ENCODE results near the gene ABLIM2.

DNA sequence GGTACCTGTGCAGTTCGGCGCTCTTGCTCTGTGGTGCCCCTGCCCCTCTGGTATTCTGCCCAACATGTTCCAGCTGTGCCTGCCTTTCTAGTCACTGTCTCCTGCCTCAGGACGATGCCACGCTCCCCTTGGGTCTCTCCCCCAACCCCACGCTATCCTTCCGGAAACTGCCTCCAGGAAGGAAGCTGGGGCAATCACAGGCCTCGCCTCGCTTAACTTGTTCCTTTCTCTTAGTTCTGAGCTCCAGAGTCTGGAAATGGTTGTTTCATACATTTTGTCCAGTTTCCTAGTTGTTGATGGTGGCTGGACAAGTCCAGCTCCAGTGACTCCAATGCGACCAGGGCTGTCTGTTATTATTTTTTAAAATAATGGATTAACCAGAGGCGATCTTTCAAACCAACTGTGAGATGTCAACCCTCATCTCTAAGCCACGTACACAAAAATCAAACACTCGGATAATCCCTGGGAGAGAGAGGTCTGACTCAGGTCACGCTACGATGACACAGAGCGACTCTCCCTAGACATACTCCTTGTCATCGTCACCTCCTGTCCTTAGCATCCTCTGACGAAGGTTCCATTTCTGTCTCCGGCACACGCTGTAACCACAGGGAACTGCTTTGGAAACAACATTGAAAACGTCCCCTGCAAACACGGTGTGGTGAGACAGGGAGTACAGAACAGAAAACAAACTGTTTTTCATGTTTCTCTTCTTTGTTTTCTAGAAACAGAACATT, 62.5 kb downstream of the ABLIM2 start:
- TF ChIP-seq SMC3 (conservative IDR thresholded peaks at IDR 0.05; ENCODE audit: poor library complexity) (no peak), EZH2 (IDR thresholded peaks at IDR 0.05; ENCODE audit: borderline replicate concordance, insufficient read depth, low read length, poor library complexity, severe bottlenecking) (no peak)
- TF ChIP-seq, protein P1, sequence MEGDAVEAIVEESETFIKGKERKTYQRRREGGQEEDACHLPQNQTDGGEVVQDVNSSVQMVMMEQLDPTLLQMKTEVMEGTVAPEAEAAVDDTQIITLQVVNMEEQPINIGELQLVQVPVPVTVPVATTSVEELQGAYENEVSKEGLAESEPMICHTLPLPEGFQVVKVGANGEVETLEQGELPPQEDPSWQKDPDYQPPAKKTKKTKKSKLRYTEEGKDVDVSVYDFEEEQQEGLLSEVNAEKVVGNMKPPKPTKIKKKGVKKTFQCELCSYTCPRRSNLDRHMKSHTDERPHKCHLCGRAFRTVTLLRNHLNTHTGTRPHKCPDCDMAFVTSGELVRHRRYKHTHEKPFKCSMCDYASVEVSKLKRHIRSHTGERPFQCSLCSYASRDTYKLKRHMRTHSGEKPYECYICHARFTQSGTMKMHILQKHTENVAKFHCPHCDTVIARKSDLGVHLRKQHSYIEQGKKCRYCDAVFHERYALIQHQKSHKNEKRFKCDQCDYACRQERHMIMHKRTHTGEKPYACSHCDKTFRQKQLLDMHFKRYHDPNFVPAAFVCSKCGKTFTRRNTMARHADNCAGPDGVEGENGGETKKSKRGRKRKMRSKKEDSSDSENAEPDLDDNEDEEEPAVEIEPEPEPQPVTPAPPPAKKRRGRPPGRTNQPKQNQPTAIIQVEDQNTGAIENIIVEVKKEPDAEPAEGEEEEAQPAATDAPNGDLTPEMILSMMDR (IDR thresholded peaks at IDR 0.05; ENCODE audit: poor library complexity, severe bottlenecking): no peak

Measured in neural cell (in vitro differentiated cells).